SK-N-SH treated with all-trans-retinoic acid at 6 μM for 48 hours (cell line): ENCODE data around the gene JPH3.

Experiments used
- GLIS3 ChIP-seq: fragments of 250-450 bp; sonication (Bioruptor Pico); IDR thresholded peaks from 2 replicates; pipeline ENCODE4 v1.5.0; 2020; ENCODE audit warnings: mild to moderate bottlenecking, moderate library complexity
- RARB ChIP-seq: fragments of 250-450 bp; sonication (Bioruptor Pico); IDR thresholded peaks from 2 replicates; pipeline ENCODE4 v1.8.0; 2021; ENCODE audit warnings: mild to moderate bottlenecking, moderate library complexity

- TF ChIP-seq RARB (no peak), GLIS3 (CRISPR knock-in tag) (no peak)
Measured at GRCh38 chr16:87693827-87694226, 91.5 kb downstream of the JPH3 start.
